ENCODE data around the gene FAN1. TPM values are rescaled to one million over a fixed set of nuclear protein-coding genes. Genes with fewer than 3 reads are reported as not detected.
"Not testable (repeated sequence)": the region's sequence is repeated elsewhere in the genome, so short reads cannot be mapped to it uniquely, and the experiment has no call there.

The FAN1 gene
- total RNA-seq: 10 to 100 TPM; 23.8 to 26.1 TPM

GRCh38 chr15:30903497-30904187, at the start of gene FAN1:
TSS of gene FAN1 (plus strand) at chr15:30903915. CDS start at chr15:30904664, 749 bp downstream.
- Mint-ChIP-seq H3K4me3 (peak within 1 kb of the TSS; percentile 91 to 100), H3K27ac (peak within 1 kb of the TSS; percentile 85), H3K9me3 (no peaks in the 10 kb centered on the region), H3K36me3 (ENCODE audit: insufficient read depth in 2 of 2) (peaks cover 5% of the 10 kb centered on the region in 2 donors), H3K4me1 (ENCODE audit: low read depth) (peaks cover 34% of the 10 kb centered on the region), H3K27me3 (ENCODE audit: low read depth) (no peaks in the 10 kb centered on the region)
- peak; percentile 82 to 83 for DNase-seq
- peak; percentile 90 to 94 for ATAC-seq (replicated peaks in 1 of 2)

GRCh38 chr15:30859091-30859874, 44.4 kb upstream of the FAN1 start:
- Mint-ChIP-seq H3K27ac (no peak overlapping the region), H3K4me3 (no peak overlapping the region), H3K4me1 (ENCODE audit: low read depth) (peaks cover 6% of the 10 kb centered on the region), H3K27me3 (ENCODE audit: low read depth) (no peaks in the 10 kb centered on the region), H3K36me3 (ENCODE audit: insufficient read depth in 2 of 2) (peaks cover 1 to 2% of the 10 kb centered on the region in 2 donors), H3K9me3 (peaks cover 2 to 3% of the 10 kb centered on the region in 2 donors)
- DNase-seq: peak; percentile 16 to 17
- ATAC-seq (replicated peaks in 1 of 2): peak; percentile 54 to 56

GRCh38 chr15:30865257-30865656, 38.5 kb upstream of the FAN1 start:
- no peak overlapping the region for H3K27ac Mint-ChIP-seq
- no peak for ATAC-seq (replicated peaks in 1 of 2)
- H3K9me3 Mint-ChIP-seq: no peaks in the 10 kb centered on the region
- H3K4me3 Mint-ChIP-seq: no peak overlapping the region
- H3K4me1 Mint-ChIP-seq (ENCODE audit: low read depth): no peaks in the 10 kb centered on the region
- H3K36me3 Mint-ChIP-seq (ENCODE audit: insufficient read depth in 2 of 2): no peaks in the 10 kb centered on the region
- no peaks in the 10 kb centered on the region for H3K27me3 Mint-ChIP-seq (ENCODE audit: low read depth)
- no peak for DNase-seq

GRCh38 chr15:30870681-30871080, 33.0 kb upstream of the FAN1 start:
- H3K4me1 Mint-ChIP-seq (ENCODE audit: low read depth): peaks cover 14% of the 10 kb centered on the region
- no peaks in the 10 kb centered on the region for H3K36me3 Mint-ChIP-seq (ENCODE audit: insufficient read depth in 2 of 2)
- DNase-seq (no peak), ATAC-seq (replicated peaks in 1 of 2) (no peak)
- no peak overlapping the region for H3K4me3 Mint-ChIP-seq
- H3K27ac Mint-ChIP-seq: no peak overlapping the region
- H3K9me3 Mint-ChIP-seq: no peaks in the 10 kb centered on the region
- no peaks in the 10 kb centered on the region for H3K27me3 Mint-ChIP-seq (ENCODE audit: low read depth)

- Mint-ChIP-seq H3K36me3 (ENCODE audit: insufficient read depth in 2 of 2) (no peaks in the 10 kb centered on the region), H3K4me3 (no peak overlapping the region), H3K27me3 (ENCODE audit: low read depth) (no peaks in the 10 kb centered on the region), H3K4me1 (ENCODE audit: low read depth) (peaks cover 14% of the 10 kb centered on the region), H3K27ac (peak overlapping the region; percentile 90), H3K9me3 (no peaks in the 10 kb centered on the region)
- DNase-seq: peak; percentile 7 to 20
- ATAC-seq (replicated peaks in 1 of 2): peak; percentile 72 to 85
Measured at GRCh38 chr15:30872341-30872748, 31.4 kb upstream of the FAN1 start.

- peaks cover 0 to 4% of the 10 kb centered on the region in 2 donors for H3K9me3 Mint-ChIP-seq
- no peak for ATAC-seq (replicated peaks in 1 of 2)
- DNase-seq: no peak
- no peak overlapping the region for H3K27ac Mint-ChIP-seq
- peaks cover 12% of the 10 kb centered on the region for H3K4me1 Mint-ChIP-seq (ENCODE audit: low read depth)
- peaks cover 2% of the 10 kb centered on the region in 2 donors for H3K36me3 Mint-ChIP-seq (ENCODE audit: insufficient read depth in 2 of 2)
- no peaks in the 10 kb centered on the region for H3K27me3 Mint-ChIP-seq (ENCODE audit: low read depth)
- H3K4me3 Mint-ChIP-seq: no peak overlapping the region
Measured at GRCh38 chr15:30877070-30877469, 26.6 kb upstream of the FAN1 start.

- H3K36me3 Mint-ChIP-seq (ENCODE audit: insufficient read depth in 2 of 2): peaks cover 2% of the 10 kb centered on the region in 2 donors
- H3K27ac Mint-ChIP-seq: no peak overlapping the region
- no peaks in the 10 kb centered on the region for H3K27me3 Mint-ChIP-seq (ENCODE audit: low read depth)
- no peak overlapping the region for H3K4me3 Mint-ChIP-seq
- DNase-seq: no peak
- ATAC-seq (replicated peaks in 1 of 2): no peak
- H3K4me1 Mint-ChIP-seq (ENCODE audit: low read depth): peaks cover 4% of the 10 kb centered on the region
- peaks cover 0 to 4% of the 10 kb centered on the region in 2 donors for H3K9me3 Mint-ChIP-seq
Measured at GRCh38 chr15:30878515-30878914, 25.2 kb upstream of the FAN1 start.

- Mint-ChIP-seq H3K9me3 (peaks cover 0 to 4% of the 10 kb centered on the region in 2 donors), H3K27me3 (ENCODE audit: low read depth) (no peaks in the 10 kb centered on the region), H3K27ac (no peak overlapping the region), H3K36me3 (ENCODE audit: insufficient read depth in 2 of 2) (peaks cover 2% of the 10 kb centered on the region in 2 donors), H3K4me3 (no peak overlapping the region), H3K4me1 (ENCODE audit: low read depth) (peaks cover 4% of the 10 kb centered on the region)
- peak; percentile 82 to 86 for ATAC-seq (replicated peaks in 1 of 2)
- DNase-seq: peak; percentile 28 to 41
Measured at GRCh38 chr15:30882849-30883433, 20.8 kb upstream of the FAN1 start.

GRCh38 chr15:30883666-30884065, 20.0 kb upstream of the FAN1 start:
- not testable (repeated sequence) for H3K27ac Mint-ChIP-seq; H3K4me3 Mint-ChIP-seq; H3K9me3 Mint-ChIP-seq; H3K36me3 Mint-ChIP-seq (ENCODE audit: insufficient read depth in 2 of 2); H3K4me1 Mint-ChIP-seq (ENCODE audit: low read depth); H3K27me3 Mint-ChIP-seq (ENCODE audit: low read depth); DNase-seq; ATAC-seq (replicated peaks in 1 of 2)

GRCh38 chr15:30885814-30886213, 17.9 kb upstream of the FAN1 start:
- H3K4me3 Mint-ChIP-seq: no peak overlapping the region
- H3K27ac Mint-ChIP-seq: no peak overlapping the region
- ATAC-seq (replicated peaks in 1 of 2) (no peak), DNase-seq (no peak)
- peaks cover 2% of the 10 kb centered on the region in 2 donors for H3K36me3 Mint-ChIP-seq (ENCODE audit: insufficient read depth in 2 of 2)
- H3K27me3 Mint-ChIP-seq (ENCODE audit: low read depth): no peaks in the 10 kb centered on the region
- no peaks in the 10 kb centered on the region for H3K9me3 Mint-ChIP-seq
- peaks cover 4% of the 10 kb centered on the region for H3K4me1 Mint-ChIP-seq (ENCODE audit: low read depth)

GRCh38 chr15:30889196-30889595, 14.5 kb upstream of the FAN1 start:
- Mint-ChIP-seq H3K9me3 (no peaks in the 10 kb centered on the region), H3K27ac (no peak overlapping the region), H3K27me3 (ENCODE audit: low read depth) (no peaks in the 10 kb centered on the region), H3K4me3 (no peak overlapping the region), H3K36me3 (ENCODE audit: insufficient read depth in 2 of 2) (no peaks in the 10 kb centered on the region), H3K4me1 (ENCODE audit: low read depth) (no peaks in the 10 kb centered on the region)
- DNase-seq: no peak
- no peak for ATAC-seq (replicated peaks in 1 of 2)

- no peak for DNase-seq
- Mint-ChIP-seq H3K4me3 (no peak overlapping the region), H3K9me3 (no peaks in the 10 kb centered on the region), H3K27ac (no peak overlapping the region), H3K36me3 (ENCODE audit: insufficient read depth in 2 of 2) (no peaks in the 10 kb centered on the region), H3K4me1 (ENCODE audit: low read depth) (no peaks in the 10 kb centered on the region), H3K27me3 (ENCODE audit: low read depth) (no peaks in the 10 kb centered on the region)
- no peak for ATAC-seq (replicated peaks in 1 of 2)
Measured at GRCh38 chr15:30895461-30896210, 8.1 kb upstream of the FAN1 start.

- DNase-seq (no peak), ATAC-seq (replicated peaks in 1 of 2) (no peak)
- Mint-ChIP-seq H3K9me3 (no peaks in the 10 kb centered on the region), H3K27ac (no peak overlapping the region), H3K36me3 (ENCODE audit: insufficient read depth in 2 of 2) (no peaks in the 10 kb centered on the region), H3K4me1 (ENCODE audit: low read depth) (no peaks in the 10 kb centered on the region), H3K27me3 (ENCODE audit: low read depth) (no peaks in the 10 kb centered on the region), H3K4me3 (no peak overlapping the region)
Measured at GRCh38 chr15:30896211-30896606, 7.5 kb upstream of the FAN1 start.
